Fibroblast of skin of back (primary cell): ENCODE measurements around the gene TSPEAR.
"Not testable (repeated sequence)": the region's sequence is repeated elsewhere in the genome, so short reads cannot be mapped to it uniquely, and the experiment has no call there.

Experiments used
- DNase-seq: peaks from one replicate; pipeline ENCODE4 v3.0.0-alpha.2; 2013

The TSPEAR gene

DNA sequence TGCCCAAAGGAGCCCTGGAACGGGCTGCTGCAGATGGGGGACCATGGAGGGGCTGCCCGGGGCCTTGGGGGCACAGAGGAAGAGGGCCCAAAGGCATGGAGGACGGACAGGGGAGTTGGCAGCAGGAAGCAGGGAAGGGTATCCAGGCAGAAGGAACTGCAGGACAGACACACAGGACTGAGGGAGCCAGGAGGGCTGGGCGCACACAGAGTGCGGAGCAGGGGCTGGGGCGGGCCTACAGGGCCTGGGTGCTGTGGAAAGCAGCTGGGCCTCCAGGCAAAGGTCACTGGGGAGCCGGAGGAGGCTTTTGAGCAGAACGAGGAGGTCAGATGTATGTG, 199.5 kb downstream of the TSPEAR start:
- DNase-seq: no peak

- no peak for DNase-seq
Observed at GRCh38 chr21:44511219-44511937, 200.0 kb downstream of the TSPEAR start.

DNA sequence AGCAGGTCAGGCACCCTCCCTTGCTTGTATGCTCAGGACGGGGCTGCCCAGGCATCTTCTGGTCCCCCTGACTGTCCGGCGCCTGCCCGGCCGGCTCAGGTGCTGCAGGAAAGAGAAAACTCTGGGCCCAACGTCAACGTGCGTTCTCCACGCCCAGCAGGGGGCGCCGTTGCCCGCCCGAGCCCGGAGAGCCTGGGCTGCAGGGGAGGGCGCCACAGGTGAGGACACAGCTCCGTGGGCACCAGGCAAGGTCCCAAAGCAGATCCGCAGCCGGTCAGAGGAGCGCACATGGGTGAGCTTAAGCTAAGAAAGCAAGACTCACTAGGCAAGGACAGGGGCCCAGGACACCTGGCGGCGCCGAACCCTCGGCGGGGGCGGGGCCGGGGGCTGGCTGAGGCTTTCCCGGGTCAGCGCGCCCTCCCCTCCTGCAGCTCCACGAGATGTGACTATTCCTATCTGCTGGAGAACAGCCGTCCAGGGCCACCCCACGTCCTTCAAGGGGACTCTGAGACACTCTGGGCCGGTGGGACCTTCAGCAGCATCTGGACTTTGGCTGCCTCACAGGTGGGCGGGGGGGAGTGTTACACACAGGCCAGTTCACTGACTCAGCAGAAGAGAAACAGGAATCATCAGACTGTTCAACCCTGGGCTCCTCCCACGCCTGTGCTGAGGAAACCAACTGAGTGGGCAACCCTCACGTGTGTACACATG, 200.7 kb downstream of the TSPEAR start:
- peak; percentile 25 for DNase-seq

- DNase-seq: no peak
Observed at GRCh38 chr21:44510109-44510507, 201.3 kb downstream of the TSPEAR start.

DNA sequence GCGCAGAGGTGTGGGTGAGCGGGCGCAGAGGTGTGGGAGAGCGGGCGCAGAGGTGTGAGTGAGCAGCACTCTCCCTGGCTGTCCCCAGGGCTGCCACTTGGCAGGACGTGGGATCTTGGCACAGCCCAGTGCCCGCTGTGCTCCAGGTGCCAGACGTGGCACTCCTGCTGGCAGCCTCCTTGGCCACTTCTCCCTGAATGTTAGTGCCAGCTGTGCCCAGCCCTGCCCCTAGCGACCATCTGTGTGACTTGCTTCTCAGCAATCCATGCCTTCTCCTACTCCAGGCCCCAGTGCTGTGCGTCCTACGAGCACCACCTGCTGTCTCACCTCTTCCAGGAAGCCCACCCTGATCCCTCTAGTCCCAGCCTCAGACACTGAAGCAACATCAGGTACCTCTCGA, 201.8 kb downstream of the TSPEAR start:
- DNase-seq: no peak

GRCh38 chr21:44508711-44509445, 202.5 kb downstream of the TSPEAR start:
- no peak for DNase-seq

DNA sequence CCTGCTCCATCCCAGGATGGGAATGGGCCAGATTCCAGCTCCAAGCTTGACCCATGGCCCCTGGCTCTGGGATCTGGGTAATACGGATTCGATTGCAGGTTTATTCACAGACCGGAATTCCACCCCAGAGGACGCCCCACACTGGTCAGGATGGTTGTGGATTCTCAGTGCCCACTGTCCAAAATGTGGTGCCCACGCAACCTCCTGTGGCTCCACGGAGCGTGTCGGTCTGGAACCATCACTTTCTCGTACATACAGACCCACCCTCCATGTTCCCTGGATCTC, 203.0 kb downstream of the TSPEAR start:
- DNase-seq: no peak

DNA sequence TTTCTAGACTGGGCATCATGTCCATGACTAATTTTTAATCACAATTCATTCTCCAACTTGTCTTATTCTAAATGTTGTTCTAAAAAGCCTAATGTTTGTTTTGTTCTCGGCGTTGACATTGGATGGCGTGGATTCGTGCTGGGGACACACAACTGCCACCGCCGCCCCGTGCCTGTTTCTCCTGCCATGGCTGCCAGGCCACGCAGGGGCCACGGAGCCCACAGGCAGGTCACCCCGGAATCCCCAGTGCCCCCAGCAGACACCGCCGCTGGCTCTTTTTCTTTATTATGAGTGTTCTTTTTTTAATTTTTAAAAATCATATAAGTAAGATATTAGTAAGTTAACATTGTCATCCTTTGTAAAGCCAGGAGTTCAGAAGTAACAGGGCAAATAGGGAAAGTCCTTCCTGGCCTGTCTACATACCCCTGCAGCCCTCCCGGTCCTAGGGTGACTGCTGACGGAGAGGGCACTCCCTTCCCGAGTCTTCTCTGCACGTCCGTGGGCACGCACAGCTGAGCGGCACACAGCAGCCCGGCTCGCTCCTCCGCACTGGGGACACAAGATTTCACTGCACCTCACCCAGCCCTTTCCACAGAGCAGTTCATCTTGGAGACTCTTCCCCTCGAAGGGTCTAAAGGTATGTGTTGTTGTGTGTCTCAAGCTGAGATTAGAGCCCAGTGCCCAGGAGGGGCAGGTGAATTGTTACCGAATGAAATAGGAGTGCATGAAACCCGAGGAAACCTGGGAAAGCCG, 203.5 kb downstream of the TSPEAR start:
- DNase-seq: no peak

DNA sequence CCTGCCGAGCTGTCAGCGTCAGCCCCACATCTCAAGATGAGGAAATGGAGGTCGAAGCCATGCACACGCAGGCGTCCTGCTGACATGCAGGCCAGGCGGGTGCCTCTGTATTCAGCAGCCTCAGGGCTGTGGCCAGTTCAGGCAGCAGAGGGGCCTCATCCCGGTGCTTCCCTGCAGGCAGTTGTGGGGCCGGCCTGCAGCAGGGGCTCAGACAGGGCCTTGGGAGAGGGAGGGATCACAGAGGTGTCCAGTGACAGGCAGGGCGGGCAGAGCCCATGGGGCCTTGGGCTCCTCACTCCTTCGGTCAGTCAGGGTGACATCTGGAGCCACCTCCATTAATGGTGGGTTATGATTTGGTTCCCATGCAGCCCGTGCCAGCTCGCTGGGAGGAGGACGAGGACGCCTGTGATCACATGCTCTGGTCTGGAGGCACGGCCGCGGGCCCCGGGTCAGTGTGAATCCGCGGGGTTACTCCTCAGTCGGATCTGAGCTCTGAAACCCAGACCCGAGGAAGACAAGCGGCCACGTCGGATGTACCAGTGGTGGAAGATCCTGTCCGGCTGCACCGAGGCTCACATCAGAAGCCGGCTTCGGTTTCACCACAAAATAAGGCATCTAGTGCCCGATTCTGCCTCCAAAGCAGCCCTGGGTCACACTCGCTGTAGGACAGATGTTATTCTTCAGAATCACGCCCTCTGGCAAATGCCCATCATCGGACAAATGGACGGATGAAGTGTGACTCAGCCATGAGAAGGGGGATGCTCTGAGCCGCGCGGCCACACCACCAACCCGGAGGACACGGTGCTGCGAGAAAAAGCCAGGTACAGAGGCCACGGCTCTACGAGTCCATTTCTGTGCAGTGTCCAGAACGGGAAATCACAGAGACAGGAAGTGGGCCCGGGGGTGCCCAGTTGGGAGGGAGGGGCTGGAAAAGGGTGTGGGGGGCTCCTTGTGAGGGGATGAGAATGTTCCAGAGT, 204.8 kb downstream of the TSPEAR start:
- DNase-seq: no peak

- DNase-seq: no peak
Observed at GRCh38 chr21:44505673-44506278, 205.6 kb downstream of the TSPEAR start.

DNA sequence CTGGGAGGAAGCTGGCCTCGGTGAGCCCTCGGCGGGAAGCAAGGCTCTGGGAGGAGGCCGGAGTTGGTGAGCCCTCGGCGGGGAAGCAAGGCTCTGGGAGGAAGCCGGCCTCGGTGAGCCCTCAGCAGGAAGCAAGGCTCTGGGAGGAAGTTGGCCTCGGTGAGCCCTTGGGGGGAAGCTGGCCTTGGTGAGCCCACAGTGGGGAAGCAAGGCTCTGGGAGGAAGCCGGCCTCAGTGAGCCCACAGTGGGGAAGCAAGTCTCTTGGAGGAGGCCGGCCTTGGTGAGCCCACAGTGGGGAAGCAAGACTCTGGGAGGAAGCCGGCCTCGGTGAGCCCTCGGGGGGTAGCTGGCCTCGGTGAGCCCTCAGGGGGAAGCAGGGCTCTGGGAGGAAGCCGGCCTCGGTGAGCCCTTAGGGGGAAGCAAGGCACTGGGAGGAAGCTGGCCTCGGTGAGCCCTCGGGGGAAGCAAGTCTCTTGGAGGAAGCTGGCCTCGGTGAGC, 207.4 kb downstream of the TSPEAR start:
- no peak for DNase-seq

DNA sequence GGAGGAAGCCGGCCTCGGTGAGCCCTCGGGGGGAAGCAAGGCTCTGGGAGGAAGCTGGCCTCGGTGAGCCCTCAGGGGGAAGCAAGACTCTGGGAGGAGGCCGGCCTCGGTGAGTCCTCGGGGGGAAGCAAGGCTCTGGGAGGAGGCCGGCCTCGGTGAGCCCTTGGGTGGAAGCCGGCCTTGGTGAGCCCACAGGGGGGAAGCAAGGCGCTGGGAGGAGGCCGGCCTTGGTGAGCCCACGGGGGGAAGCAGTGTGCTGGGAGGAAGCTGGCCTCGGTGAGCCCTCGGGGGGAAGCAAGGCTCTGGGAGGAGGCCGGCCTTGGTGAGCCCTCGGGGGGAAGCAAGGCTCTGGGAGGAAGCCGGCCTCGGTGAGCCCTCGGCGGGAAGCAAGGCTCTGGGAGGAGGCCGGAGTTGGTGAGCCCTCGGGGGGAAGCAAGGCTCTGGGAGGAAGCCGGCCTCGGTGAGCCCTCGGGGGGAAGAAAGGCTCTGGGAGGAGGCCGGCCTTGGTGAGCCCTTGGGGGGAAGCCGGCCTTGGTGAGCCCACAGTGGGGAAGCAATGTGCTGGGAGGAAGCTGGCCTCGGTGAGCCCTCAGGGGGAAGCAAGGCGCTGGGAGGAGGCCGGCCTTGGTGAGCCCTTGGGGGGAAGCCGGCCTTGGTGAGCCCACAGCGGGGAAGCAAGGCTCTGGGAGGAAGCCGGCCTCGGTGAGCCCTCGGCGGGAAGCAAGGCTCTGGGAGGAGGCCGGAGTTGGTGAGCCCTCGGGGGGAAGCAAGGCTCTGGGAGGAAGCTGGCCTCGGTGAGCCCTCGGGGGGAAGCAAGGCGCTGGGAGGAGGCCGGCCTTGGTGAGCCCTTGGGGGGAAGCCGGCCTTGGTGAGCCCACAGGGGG, 208.1 kb downstream of the TSPEAR start:
- DNase-seq: not testable (repeated sequence)

DNA sequence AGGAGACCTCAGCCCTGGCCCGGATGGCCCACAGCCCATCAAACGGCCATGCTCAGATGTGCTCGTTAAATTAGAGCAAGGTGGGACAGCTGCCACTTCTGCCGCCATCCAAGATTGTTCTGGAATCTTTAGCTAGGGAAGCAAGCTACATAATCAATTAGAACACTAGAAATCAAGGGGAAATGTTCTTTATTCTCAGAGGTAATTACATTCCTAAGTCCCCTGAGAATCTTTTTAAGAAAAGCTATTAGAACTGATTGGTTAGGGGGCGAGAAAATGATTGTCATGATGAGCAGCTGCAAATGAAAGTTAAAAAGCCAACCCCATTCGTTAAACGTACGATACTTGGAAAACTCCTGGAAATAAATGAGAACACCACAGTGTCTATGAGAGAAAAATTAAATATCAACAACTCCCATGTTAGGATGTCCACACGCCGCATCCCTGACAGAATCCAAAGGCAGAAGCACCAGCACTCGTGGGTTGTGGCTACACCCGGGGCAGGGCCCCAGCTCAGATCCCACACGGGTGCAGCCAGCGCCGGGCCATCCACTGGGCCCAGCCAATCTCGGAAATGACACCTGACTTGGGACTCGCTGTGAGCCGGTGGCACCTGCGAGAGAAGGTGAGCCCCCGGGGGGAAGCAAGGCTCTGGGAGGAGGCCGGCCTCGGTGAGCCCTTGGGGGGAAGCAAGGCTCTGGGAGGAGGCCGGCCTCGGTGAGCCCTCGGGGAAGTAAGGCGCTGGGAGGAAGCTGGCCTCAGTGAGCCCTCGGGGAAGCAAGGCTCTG, 209.0 kb downstream of the TSPEAR start:
- no peak for DNase-seq

- DNase-seq: no peak
Observed at GRCh38 chr21:44500111-44500510, 211.3 kb downstream of the TSPEAR start.

GRCh38 chr21:44499631-44500030, 211.7 kb downstream of the TSPEAR start:
- no peak for DNase-seq

GRCh38 chr21:44499211-44499560, 212.2 kb downstream of the TSPEAR start:
- DNase-seq: no peak

- no peak for DNase-seq
Observed at GRCh38 chr21:44498280-44499210, 212.8 kb downstream of the TSPEAR start.

- DNase-seq: no peak
Observed at GRCh38 chr21:44497703-44498126, 213.7 kb downstream of the TSPEAR start.
